GM12878 (cell line): ENCODE results near the gene GRIK4. TPM values are rescaled to one million over a fixed set of nuclear protein-coding genes. Genes with fewer than 3 reads are reported as not detected.

Experiments used
- ATAC-seq: fragments of 200-7000 bp; cut with Tn5 transposase; 3 replicates; pipeline ENCODE4 v1.9.1; 2020; ENCODE audit warnings: mild to moderate bottlenecking, moderate library complexity
- BruUV-seq: library from RNA; stranded (reverse); fragments of 400-500 nt; replicated peaks from 2 replicates; lab custom pipeline; 2021; lab: Mats Ljungman, UMichigan
- CTCF ChIA-PET: fragments of 300-600 bp; sonication (Branson Sonifier 250); formaldehyde crosslinking; extraction: SDS; loops from one replicate; lab custom pipeline; 2021; ENCODE audit warnings: inconsistent platforms; lab: Yijun Ruan, JAX
- POLR2A ChIA-PET: fragments of 350-600 bp; formaldehyde crosslinking; extraction: SDS; loops from one replicate; lab custom pipeline; 2021; ENCODE audit warnings: inconsistent platforms; lab: Charles Lee
- RAD21 ChIA-PET: fragments of 300-600 bp; sonication (Branson Sonifier 250); formaldehyde crosslinking; loops from one replicate; lab custom pipeline; 2023; ENCODE audit warnings: antibody characterized with exemption; ENCODE audit not compliant: unreplicated experiment; lab: Charles Lee
- SMC1A ChIA-PET: fragments of 300-600 bp; sonication (Branson Sonifier 250); formaldehyde crosslinking; loops from one replicate; lab custom pipeline; 2023; ENCODE audit not compliant: unreplicated experiment, uncharacterized antibody; lab: Charles Lee
- DNase-seq: peaks from one replicate; pipeline ENCODE4 v3.0.0-alpha.2; 2011; ENCODE audit warnings: low read depth, low spot score
- FAIRE-seq: peaks from 3 replicates; lab custom pipeline; 2011; peaks lifted over from hg19 to GRCh38; lab: Jason Lieb, UNC
- H2AFZ ChIP-seq: 2 replicates; pipeline ENCODE4 v1.6.0; 2011; ENCODE audit warnings: low read depth, low read length, control low read depth; ENCODE audit not compliant: control insufficient read depth
- H3K27ac ChIP-seq: 2 replicates; pipeline ENCODE4 v1.5.1; 2011; ENCODE audit warnings: control low read depth; ENCODE audit not compliant: control insufficient read depth, insufficient read depth
- H3K27me3 ChIP-seq, 2 experiments: replicated peaks in 1 of 2; 2 replicates each; pipeline versions ENCODE4 v1.6.0 to v1.6.1; 2011; ENCODE audit warnings: low read length in 1 of 2; ENCODE audit not compliant: control insufficient read depth in 2 of 2, insufficient read depth in 2 of 2
- H3K36me3 ChIP-seq, 2 experiments: 2 replicates each; pipeline ENCODE4 v1.5.1; 2011; ENCODE audit warnings: low read length in 1 of 2; ENCODE audit not compliant: control insufficient read depth in 2 of 2, insufficient read depth in 2 of 2
- H3K4me1 ChIP-seq: 2 replicates; pipeline ENCODE4 v1.6.1; 2011; ENCODE audit warnings: mild to moderate bottlenecking, low read length, moderate library complexity, mixed read lengths; ENCODE audit not compliant: control insufficient read depth, insufficient read depth
- H3K4me2 ChIP-seq: 2 replicates; pipeline ENCODE4 v1.6.0; 2011; ENCODE audit warnings: control low read depth; ENCODE audit not compliant: control insufficient read depth, insufficient read depth
- H3K4me3 ChIP-seq: fragments of 200-600 bp; sonication (generic); 2 replicates; pipeline ENCODE4 v1.5.1; 2016
- H3K79me2 ChIP-seq: 2 replicates; pipeline ENCODE4 v1.6.0; 2011; ENCODE audit warnings: low read length; ENCODE audit not compliant: control insufficient read depth, insufficient read depth
- H3K9ac ChIP-seq: 2 replicates; pipeline ENCODE4 v1.8.0; 2011; ENCODE audit warnings: low read length, control low read depth, mixed read lengths; ENCODE audit not compliant: control insufficient read depth, insufficient read depth
- H3K9me3 ChIP-seq: replicated peaks from 3 replicates; pipeline ENCODE4 v1.5.1; 2011; ENCODE audit warnings: mild to moderate bottlenecking, low read length; ENCODE audit not compliant: control insufficient read depth, insufficient read depth
- H4K20me1 ChIP-seq: 2 replicates; pipeline ENCODE4 v1.6.0; 2011; ENCODE audit not compliant: control insufficient read depth, insufficient read depth
- BHLHE40 ChIP-seq, 2 experiments: fragments of 450-650 bp in 1 of 2; IDR thresholded peaks; 2 replicates each; pipeline ENCODE4 v1.6.1; 2011 to 2017; ENCODE audit warnings: low read depth in 2 of 2, borderline replicate concordance in 1 of 2, improper control_type of control experiment in 1 of 2, low read length in 1 of 2, mild to moderate bottlenecking in 1 of 2
- BMI1 ChIP-seq: fragments of 450-650 bp; IDR thresholded peaks from 2 replicates; pipeline ENCODE4 v1.6.1; 2016; ENCODE audit warnings: mild to moderate bottlenecking, moderate library complexity, borderline replicate concordance
- CREB1 ChIP-seq: IDR thresholded peaks from 2 replicates; pipeline ENCODE4 v1.6.1; 2012; ENCODE audit warnings: low read depth, mild to moderate bottlenecking, inconsistent platforms
- MTA2 ChIP-seq: fragments of 450-650 bp; IDR thresholded peaks from 2 replicates; pipeline ENCODE4 v1.6.1; 2016; ENCODE audit warnings: low read depth, mild to moderate bottlenecking, moderate library complexity
- MTA3 ChIP-seq: IDR thresholded peaks from 2 replicates; pipeline ENCODE4 v1.6.1; 2012; ENCODE audit warnings: low read length, inconsistent platforms, borderline replicate concordance
- PKNOX1 ChIP-seq: fragments of 450-650 bp; IDR thresholded peaks from 2 replicates; pipeline ENCODE4 v1.6.1; 2016; ENCODE audit warnings: mild to moderate bottlenecking
- RBBP5 ChIP-seq: fragments of 200-600 bp; sonication (generic); conservative IDR thresholded peaks from 2 replicates; pipeline ENCODE4 v1.6.1; 2016
- SIN3A ChIP-seq: IDR thresholded peaks from 2 replicates; pipeline ENCODE4 v1.6.1; 2012; ENCODE audit warnings: low read depth, low read length, improper control_type of control experiment
- SREBF2 ChIP-seq: IDR thresholded peaks from 2 replicates; pipeline ENCODE4 v1.6.1; 2012; ENCODE audit warnings: mild to moderate bottlenecking, low read length
- WRNIP1 ChIP-seq: IDR thresholded peaks from 2 replicates; pipeline ENCODE4 v1.6.1; 2011; ENCODE audit warnings: low read depth, low read length, improper control_type of control experiment, borderline replicate concordance
- WGBS: methylation state at CpG from one replicate; pipeline ENCODE4 v1.1.6; 2016; ENCODE audit warnings: low lambda C conversion rate; ENCODE audit not compliant: insufficient replicate concordance, insufficient coverage; ENCODE audit errors: missing lambda C conversion rate; 5-methylcytosine and 5-hydroxymethylcytosine counted together
- in situ Hi-C: fragments of 300-500 bp; cut with MboI; formaldehyde crosslinking; loops from 9 replicates; pipeline ENCODE4 v1.14.3; 2018; ENCODE audit warnings: mixed read lengths
- intact Hi-C: fragments of 100-400 bp; cut with micrococcal nuclease; formaldehyde crosslinking; loops from one replicate; pipeline ENCODE4 v1.14.2; 2022; ENCODE audit not compliant: unreplicated experiment
- polyA plus RNA-seq, 11 experiments: library from polyadenylated mRNA; depleted of rRNA in 4 of 11; unstranded in 6 of 11; stranded (reverse) in 5 of 11; fragments of >200 nt; fragmentation: Nextera tagmentation in 4 of 11; fragmentation: Illumina TruSeq in 1 of 11; extraction: Ambion mirVana in 4 of 11; extraction: Trizol in 1 of 11; gene quantifications; 1 replicate in 1 of 11; 2 replicates in 10 of 11; pipeline versions ENCODE4 v1.2.1 to v1.2.3, GENCODE V29; 2011 to 2016; ENCODE audit warnings: inconsistent platforms in 2 of 11, missing spikeins in 2 of 11, low read depth in 1 of 11
- total RNA-seq, 4 experiments: library from RNA; depleted of rRNA in 3 of 4; stranded (reverse); fragments of >200 nt in 3 of 4; fragmentation: Illumina TruSeq in 1 of 4; extraction: Trizol in 1 of 4; gene quantifications; 2 replicates each; pipeline versions ENCODE4 v1.2.1 to v1.2.3, GENCODE V29; 2013 to 2021
- TF ChIP-seq, protein P1 (sequence below): fragments of 450-650 bp; IDR thresholded peaks from 2 replicates; pipeline ENCODE4 v1.6.1; 2017; ENCODE audit warnings: low read depth, mild to moderate bottlenecking, moderate library complexity
- TF ChIP-seq, protein P2 (sequence below): fragments of 450-650 bp; IDR thresholded peaks from 2 replicates; pipeline ENCODE4 v1.6.1; 2016; ENCODE audit warnings: mild to moderate bottlenecking, moderate library complexity, borderline replicate concordance

Gene GRIK4
- total and polyA plus RNA-seq, 10 of the 15 experiments (the other 5 are each of a cell fraction or from before 2014, with no cell fraction given), result 0.33 to 3.6 (median 0.72) TPM

- H3K36me3 ChIP-seq, result no peaks in the 10 kb centered on the region
- intact Hi-C loops, result no loop called here
- ChIA-PET CTCF (interaction anchor here (1.0 to 1.3 kb wide), 2 partner anchors 10 to 75 kb away, joined by 4 to 6 read pairs; no protein-coding TSS in a partner anchor), SMC1A (interaction anchor here (1.2 to 1.6 kb wide), 2 partner anchors 9 to 47 kb away, joined by 3 to 5 read pairs; no protein-coding TSS in a partner anchor), POLR2A (interaction anchor here (1.1 kb wide), 1 partner anchor 45 kb away, joined by 6 read pairs; no protein-coding TSS in a partner anchor), RAD21 (interaction anchor here (1.2 kb wide), 1 partner anchor 66 kb away, joined by 3 read pairs; no protein-coding TSS in a partner anchor)
- BruUV-seq, result no TSS peak
- no peak overlapping the region for H3K4me3 ChIP-seq
- no peaks in the 10 kb centered on the region for H4K20me1 ChIP-seq
- H3K27me3 ChIP-seq, result no peaks in the 10 kb centered on the region
- H3K27ac ChIP-seq, result no peak overlapping the region
- TF ChIP-seq, protein P1, sequence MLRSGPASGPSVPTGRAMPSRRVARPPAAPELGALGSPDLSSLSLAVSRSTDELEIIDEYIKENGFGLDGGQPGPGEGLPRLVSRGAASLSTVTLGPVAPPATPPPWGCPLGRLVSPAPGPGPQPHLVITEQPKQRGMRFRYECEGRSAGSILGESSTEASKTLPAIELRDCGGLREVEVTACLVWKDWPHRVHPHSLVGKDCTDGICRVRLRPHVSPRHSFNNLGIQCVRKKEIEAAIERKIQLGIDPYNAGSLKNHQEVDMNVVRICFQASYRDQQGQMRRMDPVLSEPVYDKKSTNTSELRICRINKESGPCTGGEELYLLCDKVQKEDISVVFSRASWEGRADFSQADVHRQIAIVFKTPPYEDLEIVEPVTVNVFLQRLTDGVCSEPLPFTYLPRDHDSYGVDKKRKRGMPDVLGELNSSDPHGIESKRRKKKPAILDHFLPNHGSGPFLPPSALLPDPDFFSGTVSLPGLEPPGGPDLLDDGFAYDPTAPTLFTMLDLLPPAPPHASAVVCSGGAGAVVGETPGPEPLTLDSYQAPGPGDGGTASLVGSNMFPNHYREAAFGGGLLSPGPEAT, result no peak
- TF ChIP-seq RBBP5, result no peak
- TF ChIP-seq MTA2, result no peak
- no peak for TF ChIP-seq SREBF2
- no peak for TF ChIP-seq SIN3A
- TF ChIP-seq CREB1, result no peak
- TF ChIP-seq WRNIP1, result no peak
- TF ChIP-seq BHLHE40 (IDR thresholded peaks at IDR 0.05; ENCODE audit: borderline replicate concordance in 1 of 2, low read depth in 2 of 2, low read length in 1 of 2), result no peak
- TF ChIP-seq MTA3, result no peak
- TF ChIP-seq, protein P2, sequence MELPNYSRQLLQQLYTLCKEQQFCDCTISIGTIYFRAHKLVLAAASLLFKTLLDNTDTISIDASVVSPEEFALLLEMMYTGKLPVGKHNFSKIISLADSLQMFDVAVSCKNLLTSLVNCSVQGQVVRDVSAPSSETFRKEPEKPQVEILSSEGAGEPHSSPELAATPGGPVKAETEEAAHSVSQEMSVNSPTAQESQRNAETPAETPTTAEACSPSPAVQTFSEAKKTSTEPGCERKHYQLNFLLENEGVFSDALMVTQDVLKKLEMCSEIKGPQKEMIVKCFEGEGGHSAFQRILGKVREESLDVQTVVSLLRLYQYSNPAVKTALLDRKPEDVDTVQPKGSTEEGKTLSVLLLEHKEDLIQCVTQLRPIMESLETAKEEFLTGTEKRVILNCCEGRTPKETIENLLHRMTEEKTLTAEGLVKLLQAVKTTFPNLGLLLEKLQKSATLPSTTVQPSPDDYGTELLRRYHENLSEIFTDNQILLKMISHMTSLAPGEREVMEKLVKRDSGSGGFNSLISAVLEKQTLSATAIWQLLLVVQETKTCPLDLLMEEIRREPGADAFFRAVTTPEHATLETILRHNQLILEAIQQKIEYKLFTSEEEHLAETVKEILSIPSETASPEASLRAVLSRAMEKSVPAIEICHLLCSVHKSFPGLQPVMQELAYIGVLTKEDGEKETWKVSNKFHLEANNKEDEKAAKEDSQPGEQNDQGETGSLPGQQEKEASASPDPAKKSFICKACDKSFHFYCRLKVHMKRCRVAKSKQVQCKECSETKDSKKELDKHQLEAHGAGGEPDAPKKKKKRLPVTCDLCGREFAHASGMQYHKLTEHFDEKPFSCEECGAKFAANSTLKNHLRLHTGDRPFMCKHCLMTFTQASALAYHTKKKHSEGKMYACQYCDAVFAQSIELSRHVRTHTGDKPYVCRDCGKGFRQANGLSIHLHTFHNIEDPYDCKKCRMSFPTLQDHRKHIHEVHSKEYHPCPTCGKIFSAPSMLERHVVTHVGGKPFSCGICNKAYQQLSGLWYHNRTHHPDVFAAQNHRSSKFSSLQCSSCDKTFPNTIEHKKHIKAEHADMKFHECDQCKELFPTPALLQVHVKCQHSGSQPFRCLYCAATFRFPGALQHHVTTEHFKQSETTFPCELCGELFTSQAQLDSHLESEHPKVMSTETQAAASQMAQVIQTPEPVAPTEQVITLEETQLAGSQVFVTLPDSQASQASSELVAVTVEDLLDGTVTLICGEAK, result no peak
- TF ChIP-seq BMI1, result no peak
- TF ChIP-seq PKNOX1, result no peak
- H2AFZ ChIP-seq, result no peak overlapping the region
- in situ Hi-C loops, result no loop called here
- no peaks in the 10 kb centered on the region for H3K9me3 ChIP-seq
- peaks cover 31% of the 10 kb centered on the region for H3K4me1 ChIP-seq
- WGBS, result 95% methylated on average over 8 of the region's 8 CpGs
- H3K4me2 ChIP-seq, result no peak overlapping the region
- FAIRE-seq (no peak), DNase-seq (no peak), ATAC-seq (no peak)
- no peak overlapping the region for H3K9ac ChIP-seq
- H3K79me2 ChIP-seq, result no peaks in the 10 kb centered on the region
Measured at GRCh38 chr11:120610111-120610510, 98.6 kb downstream of the GRIK4 start.
